Hematopoietic multipotent progenitor cell treated with erythropoietin and hydrocortisone succinate and interleukin-3 and kit ligand, for 6 days (in vitro differentiated cells): ENCODE data around the gene FLT1.

Experiments used
- DNase-seq: peaks from one replicate; pipeline ENCODE4 v3.0.0-alpha.2; 2015

Gene FLT1

DNA sequence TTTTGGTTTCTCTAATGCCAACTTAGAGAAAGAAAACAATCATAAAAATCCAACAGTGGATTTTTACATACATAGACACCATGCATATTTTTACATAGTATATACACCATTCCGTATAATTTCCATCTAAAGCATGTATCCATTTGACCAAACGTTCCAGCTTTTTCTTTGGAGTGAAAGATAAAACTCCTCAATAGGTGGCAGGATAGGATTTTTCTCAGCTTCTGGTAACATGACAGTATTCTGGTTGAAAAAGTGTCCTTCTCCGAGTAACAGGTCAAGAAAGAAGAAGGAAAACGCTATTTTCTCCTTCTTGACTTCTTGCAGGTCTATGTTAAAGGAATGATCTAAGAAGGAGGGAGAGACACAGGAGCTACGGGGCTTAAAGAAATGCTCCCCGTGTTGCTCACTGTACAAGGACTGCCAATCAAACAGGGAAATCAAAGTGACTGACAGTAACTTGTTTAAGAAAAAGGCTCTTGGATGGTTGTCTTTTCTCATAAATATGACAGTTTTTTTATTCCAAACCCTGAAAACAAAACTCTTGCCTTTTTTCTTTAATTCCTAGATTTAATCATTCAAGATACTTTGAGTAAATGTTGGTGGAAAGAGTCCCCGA lies 11.5 kb downstream of the FLT1 start:
- DNase-seq = no peak

DNA sequence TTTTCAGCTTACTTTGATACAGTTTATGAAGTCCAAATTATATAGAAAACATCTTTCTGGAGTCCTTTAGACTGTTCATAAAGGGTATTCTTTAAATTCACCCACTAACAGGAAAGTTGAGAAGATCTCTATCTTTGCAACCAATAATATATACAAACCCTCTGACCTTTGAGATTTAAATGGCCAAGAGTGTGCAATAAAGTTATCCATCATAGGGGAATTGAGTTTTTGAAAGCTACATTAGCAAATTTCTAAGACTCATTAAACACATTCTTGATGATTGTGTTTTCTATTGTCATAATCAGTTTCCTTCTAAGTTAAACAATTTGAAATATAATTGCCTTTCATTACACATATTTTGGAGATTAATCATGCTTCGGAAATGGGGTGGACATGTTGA lies 15.9 kb downstream of the FLT1 start:
- DNase-seq = no peak

DNA sequence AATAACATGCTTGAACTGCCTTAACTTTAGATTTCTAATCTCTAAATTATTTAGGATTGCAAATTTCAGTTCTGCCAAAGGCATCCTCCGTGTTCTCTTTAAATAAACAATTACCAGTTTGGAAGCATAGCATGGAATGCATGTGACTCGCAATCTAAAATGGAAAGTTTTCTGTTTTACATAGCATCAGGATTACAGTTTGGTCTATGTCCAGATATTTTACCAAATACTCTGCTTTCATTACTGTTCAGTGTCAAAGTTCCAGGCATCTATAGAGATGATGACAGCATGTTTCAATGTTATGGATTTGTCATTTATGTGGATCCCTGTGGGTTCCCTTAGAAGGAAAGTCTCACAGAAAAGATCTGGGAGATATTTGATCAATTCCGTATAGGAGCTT lies 16.8 kb downstream of the FLT1 start:
- DNase-seq = no peak

DNA sequence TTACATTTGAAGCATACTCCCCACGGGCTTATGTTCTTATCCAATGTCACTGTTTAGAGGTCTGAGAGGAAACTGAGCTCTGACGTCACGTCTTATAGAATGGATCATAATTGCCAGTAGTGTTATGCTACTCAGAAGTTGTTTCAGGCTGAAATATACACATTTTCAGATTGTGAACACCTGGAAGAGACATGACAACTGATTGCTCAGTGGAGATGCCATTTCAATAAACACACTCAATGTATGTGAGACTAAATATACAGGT lies 17.3 kb downstream of the FLT1 start:
- no peak for DNase-seq

DNA sequence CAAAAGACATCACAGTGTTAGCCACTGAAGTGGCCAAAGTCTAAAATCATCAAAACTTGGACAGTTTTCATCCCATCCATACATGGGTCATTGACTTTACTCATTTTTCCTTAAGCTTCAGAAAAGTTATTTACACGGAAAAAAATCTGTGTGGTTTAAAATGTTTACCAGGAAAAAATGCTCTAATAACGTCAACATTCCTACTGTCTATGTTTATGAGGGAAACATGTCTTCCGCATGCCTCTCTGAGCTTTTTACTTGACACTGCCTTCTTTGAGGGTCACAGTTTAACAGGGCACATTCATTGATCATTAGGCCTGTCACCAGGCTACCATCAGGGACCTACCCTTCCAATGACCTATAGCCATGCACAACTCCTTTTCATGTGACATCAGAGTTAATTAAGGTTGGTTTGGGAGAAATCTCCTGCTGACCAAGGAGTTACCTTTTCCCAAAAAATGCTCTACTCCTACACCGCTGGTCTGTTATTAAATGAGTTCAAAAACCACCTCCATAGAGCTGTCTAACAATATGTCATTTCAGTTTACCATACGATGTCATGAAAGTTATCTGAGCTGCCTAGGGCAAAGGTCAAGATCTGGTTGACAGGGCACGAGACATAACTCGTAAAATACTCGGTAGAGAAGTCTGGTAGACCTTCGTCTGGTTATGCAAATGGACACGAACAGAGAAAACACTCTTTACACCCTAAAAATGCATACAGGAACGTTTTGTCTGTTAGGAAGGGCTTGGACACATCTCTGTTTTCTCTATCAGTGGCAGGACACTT lies 17.8 kb downstream of the FLT1 start:
- no peak for DNase-seq

DNA sequence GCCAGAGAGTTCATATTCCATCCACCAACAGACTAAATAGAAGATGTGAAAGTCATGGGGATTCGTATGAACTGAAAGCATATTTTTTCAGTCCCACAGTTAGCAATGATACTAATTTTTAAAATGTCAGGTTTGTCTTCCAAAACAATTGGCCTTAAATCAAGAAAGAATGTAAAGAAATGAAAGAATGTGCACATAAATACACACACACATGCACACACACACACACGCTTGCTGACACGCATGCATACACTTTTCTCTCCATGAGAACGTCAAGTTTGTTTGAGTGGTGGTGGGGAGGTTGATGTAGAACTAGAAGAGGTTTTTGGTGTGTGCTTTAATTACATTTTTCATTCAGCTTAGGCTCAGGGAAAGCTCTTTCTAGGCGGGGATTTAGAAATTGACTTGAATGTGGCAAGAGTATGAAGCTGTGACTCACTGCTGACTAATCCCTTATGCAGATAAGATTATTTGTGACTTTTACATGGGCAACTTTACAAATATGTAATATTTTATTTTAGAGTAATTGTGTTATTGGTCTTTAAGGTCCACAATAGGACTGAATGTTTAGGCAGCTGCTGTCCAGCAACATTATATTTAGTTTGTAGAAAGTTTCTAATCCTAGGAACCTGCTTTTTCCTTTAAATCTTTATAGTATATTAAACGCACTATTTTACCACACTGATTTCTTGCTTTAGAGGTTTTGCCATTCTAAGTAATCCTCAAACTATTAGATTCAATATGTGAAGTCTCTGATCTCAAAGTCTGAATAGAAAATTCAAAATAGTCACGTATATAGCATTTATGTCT lies 18.8 kb downstream of the FLT1 start:
- DNase-seq = peak; percentile 31

DNA sequence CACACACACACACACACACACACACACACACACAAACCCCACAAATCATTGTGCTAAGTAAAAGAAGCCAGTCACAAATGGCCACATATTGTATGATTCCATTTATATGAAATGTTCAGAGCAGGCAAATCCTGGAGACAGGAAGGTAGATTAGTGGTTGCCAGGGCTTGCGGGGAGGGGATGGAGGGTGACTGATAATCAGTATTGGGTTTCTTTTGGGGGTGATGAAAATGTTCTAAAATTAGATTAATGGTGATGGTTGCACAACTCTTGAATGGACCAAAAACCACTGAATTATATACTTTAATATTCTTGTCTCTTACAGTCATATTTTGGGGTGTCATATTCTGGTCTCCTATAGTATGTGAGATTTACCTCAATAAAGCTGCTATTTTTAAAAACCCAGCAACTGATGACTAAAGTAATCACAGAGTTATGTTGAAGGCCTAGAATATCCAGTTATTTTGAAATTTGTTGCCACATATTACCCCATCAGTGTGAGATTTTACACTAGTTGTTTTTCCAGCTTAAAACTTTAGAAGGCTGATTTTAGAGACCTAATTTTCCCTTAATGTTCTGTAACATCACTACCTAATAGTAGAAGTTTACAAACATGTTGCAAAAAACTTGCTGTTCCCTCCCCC lies 20.3 kb downstream of the FLT1 start:
- no peak for DNase-seq

DNA sequence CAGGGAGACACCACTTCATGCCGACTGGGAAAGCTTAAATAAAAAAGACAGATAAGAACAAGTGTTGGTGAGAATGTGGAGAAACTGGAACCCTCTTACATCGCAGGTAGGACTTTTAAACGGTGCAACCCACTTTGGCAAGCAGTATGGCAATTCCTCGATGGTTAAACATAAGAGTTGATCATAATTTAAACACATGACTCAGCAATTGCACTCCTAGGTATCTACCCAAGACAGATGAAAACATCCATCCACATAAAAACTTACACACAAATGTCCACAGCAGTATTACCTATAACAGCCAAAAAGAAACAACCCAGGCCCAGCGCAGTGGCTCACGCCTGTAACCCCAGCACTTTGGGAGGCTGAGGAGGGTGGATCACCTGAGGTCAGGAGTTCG lies 21.9 kb downstream of the FLT1 start:
- DNase-seq = no peak

DNA sequence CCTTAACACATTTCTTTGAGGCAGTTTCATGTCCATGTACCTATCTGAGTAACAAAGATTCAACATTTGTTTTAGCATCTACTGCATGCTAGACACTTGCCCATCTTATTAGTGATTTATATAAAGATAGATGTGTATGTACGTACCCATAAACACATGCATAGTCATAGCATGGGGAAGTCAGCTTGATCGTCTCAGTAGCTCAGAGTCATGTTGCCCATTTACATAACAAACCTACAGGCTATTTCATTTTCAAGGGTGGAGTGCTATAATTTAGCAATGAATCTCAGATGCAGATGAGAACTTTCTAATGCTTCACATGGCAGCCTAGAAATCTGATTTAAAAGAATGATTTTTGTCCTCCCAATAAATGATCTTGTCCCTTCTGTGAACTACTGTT lies 23.5 kb downstream of the FLT1 start:
- DNase-seq = no peak

DNA sequence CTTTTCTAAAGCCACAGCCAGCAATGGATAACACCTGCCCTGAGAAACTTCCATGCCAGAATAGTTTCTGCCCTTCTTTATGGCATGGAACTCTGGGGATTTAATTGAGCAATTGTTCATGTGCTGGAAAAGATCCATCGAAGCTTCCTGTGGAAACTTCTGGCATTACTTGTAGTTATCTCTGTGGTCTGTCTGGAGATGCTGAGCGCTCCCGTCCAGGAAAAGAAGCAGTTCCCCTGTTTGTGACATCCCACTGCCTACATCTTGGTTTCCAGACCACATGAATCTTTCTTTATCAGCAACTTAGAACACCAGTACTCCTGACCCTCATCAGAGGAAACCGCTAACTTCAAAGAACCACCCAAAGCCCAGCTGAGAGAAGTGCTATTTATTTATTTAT lies 24.6 kb downstream of the FLT1 start:
- no peak for DNase-seq

DNA sequence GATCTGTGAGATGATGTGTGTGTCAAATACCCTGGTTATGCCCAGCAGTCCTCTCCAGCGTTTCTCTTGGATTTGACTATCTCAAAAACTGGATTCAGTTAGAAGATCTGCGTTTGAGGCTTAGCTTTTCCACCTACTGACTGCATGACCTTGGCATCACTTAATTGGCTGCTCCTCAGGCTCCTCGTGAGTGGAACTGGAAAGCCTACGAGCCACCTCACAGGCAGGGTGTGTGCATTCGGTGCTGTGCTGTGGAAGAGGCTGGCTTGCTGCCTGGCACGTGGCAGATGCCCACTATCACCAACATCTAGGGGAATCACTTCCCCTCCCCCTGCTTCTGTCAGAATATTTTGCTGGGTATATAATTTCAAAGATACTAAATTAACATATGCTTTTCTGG lies 25.6 kb downstream of the FLT1 start:
- no peak for DNase-seq

DNA sequence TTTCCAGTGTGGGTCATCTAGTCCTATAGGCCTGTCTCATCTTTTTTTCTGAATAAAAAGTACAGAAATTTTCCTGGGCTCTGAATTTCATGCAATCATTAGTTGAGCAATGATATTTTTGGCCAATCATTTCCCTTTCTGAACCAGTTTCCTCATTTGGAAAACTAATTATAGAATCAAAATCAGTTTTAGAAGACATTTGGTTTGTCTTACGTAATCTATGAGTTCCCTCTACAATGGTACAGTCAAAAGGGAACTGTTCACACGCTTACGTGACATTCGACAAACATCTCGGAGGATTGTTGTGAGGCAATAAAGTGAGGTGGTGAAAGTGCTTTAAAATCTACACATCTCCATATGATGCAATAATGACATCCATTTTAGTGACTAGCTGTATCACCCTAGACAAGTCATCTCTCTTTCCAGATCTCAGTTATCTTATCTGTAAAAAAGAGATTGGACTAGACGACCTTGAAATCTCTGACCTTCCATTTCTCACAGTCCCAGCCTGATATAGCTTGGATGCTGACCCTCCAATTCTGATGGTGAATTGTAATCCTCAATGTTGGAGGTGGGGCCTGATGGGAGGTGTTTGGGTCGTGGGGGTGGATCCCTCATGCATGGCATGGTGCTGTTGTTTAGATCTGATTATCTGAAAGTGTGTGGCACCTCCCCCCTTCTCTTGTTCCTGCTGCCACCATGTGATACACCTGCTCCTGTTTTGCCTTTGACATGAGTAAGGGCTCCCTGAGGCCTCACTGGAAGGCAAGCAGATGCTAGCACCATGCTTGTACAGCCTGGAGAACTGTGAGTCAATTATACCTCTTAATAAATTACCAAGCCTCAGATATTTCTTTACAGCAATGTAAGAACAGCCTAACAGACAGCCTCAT lies 26.7 kb downstream of the FLT1 start:
- peak; percentile 82 for DNase-seq

DNA sequence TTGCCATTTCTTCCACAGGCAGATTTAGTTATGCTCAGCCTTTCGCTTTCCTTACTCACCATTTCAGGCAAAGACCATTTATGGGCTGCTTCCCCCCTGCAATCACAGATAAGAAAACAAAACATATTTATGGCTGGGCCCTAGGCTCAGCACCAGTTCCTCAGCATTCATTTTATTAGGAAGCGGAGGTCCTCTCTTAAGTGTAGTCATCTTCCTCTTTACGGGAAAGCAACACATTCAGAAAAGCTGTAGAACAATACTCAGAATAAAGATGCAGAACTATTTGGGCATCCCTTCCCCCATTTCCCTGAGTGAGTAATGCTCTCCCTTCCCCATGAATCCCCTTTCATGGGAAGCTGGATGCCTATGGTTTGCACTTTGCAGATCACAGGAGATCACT lies 27.9 kb downstream of the FLT1 start:
- DNase-seq = no peak

DNA sequence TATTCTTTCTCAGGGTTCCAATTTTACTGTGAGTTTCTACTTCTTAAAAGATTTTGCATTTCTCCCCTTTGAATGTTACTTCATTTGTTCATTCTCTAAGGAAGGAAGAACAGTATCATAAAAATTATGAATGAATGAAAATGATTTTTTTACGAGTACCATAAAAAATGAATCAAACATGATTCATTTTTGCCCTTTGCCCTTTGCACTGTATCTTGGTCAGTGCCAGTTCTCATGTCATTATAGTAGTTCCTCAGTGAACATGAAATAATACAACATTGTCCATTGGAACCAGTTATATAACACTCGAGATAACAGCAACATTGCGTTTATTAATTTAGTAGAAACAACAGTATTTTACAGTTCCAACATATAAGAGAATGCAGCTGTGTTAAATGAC lies 28.8 kb downstream of the FLT1 start:
- DNase-seq = no peak

DNA sequence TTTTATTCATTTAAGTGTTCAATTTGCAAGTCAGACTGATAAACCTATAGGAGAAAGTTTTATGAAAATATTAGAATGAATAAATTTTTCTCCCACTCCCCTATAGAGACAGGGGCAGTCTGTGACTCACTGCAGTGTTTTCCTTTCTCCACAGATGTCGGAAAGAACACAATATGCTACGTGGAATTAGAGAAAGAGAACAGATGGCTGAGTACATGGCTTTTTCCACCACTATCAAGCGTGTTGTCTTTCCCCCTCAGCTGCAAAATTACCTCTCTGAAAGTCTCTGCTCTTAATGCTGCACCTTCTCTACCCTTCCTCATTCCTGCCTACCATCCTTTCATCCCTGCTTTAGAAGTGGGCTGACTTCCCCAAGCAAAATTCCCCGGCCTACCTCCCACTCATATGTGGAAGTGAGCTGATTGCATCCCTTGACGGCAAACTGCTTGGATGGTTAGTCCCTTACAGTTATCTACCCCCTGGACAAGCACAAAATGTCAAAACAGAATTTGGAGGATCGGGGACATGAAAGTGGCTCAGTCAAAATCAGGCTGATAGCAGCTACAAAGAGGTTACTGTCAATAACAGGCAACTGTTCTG lies 30.0 kb downstream of the FLT1 start:
- no peak for DNase-seq

DNA sequence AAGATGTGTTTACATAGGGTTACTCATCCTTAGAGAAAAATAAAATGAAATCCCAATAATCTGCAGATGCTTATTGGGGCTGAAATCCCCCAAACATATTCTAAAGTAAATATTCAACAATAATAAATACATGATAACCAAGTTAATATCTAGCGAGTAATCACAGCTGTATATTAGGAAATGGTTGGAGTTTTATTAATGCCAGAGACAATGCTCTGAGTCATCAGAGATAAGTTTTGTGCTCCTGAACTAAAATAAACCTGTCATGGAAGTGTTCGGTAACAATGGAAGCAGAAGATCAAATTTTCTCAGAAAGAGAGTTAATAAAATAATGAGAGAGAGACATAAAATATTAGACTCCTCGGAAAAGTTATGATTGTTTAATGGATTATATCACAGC lies 31.4 kb downstream of the FLT1 start:
- no peak for DNase-seq

DNA sequence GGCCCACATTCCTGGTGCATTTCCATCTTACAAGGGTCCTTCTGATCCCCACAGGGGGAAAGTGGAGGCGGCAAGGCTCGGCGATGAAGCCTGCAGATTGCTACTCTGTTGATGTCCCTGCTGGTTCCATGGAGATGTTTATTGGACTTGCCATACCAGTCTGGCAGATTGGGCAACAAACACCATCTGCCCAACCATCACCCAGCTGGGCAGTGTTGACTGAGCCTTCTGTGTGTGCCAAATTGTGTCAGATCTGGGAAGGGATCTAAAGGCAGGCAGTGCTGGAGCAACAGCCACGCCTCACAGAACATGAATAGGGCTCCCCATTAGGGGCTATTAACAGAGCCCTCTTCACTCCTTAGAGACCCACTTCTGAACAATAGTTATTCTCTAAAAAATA lies 35.0 kb downstream of the FLT1 start:
- no peak for DNase-seq

DNA sequence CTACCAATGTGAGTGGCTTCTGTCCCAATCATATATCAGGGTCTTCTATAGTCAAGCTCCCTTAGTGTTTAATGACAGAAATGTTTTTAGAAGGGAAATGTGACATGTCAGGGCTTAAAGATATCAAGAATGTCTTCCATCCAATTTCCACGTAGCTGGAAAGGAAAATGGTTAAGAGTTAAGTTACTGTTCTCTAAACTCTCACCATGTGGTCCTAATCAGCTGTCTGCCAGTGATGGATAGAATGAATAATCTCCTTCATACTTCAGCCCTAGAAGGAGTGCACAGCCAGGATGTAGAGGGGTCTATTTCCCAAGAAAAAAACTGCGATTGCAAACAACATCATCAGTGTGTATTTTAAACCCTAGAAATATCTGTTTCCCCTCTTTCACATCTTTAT lies 36.3 kb downstream of the FLT1 start:
- DNase-seq = no peak

DNA sequence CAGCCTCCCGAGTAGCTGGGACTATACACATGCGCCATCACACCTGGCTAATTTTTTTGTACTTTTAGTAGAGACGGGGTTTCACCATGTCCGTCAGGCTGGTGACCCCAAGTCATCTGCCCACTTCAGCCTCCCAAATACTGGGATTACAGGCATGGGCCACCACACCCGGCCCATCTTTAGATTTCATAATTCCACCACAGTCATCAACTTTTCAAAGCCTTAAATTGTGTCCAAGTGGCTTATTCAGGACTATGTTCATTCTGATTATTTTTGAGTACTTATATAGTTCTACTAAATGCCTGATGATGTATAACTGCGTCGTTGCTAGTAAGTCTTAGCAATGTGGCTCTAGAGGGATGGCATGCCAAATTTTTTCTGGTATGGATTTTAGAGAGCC lies 36.9 kb downstream of the FLT1 start:
- DNase-seq = no peak

DNA sequence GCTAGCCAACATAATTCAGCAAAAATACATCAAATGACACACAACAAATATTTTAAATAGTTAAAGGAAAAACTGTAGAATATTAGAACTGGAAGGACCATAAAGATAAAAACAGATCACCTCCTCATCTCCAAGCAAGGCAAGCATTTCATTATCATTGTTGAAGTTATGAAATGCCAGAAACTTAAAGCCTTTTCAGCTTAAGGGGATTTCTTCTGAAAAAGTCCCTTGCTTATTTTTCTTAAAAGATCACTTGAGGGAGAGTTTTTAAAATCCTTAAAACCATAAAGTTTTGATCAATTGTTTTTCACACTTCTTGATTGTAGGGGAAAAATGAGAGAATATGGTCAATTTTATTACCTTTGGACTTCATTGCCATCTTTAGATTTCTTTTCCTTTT lies 37.4 kb downstream of the FLT1 start:
- DNase-seq = no peak

DNA sequence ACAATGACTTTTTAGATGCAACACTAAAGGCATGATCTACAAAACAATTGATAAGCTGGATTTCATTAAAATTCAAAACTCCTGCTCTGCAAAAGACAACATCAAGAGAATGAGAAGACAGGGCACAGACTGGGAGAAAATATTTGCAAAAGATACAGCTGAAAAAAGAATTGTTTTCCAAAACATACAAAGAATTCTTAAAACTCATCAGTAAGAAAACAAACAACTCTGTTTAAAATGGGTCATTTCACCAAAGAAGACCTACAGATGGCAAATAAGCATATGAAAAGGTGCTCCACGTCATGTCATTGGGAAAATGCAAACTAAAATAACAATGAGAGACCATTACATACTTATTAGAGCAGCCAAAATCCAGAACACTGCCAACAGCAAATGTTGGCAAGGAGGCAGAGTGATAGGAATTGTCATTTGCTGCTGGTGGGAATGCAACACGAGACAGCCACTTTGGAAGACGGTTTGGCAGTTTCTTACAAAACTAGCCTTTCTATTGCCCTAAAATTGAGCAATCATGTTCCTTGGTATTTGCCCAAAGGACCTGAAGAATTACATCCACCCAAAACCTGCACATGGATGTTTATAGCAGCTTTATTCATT lies 39.2 kb downstream of the FLT1 start:
- no peak for DNase-seq

DNA sequence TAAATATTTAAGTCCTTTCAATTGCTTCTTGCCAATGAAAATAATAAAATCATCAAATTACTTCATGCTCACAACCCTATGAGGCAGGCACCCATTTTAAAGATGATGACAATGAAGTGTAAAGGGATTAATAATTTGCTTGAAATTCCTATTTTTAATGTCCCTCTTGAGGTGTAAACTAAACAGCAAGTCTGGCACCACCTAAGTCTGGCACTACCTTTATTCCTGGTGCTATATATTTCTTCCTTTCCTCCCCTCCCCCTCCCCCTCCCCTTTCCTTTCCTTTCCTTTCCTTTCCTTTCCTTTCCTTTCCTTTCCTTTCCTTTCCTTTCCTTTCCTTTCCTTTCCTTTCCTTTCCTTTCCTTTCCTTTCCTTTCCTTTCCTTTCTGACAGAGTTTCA lies 42.2 kb downstream of the FLT1 start:
- no peak for DNase-seq
